Kidney (tissue), 14 donors: ENCODE data around the gene OLFML1. TPM values are rescaled to one million over a fixed set of nuclear protein-coding genes. Genes with fewer than 3 reads are reported as not detected.

Experiments
- DNase-seq, 5 donors: peaks; one replicate each; pipeline ENCODE4 v3.0.0-alpha.2; 2013 to 2020
- FAIRE-seq: peaks from 2 replicates; lab custom pipeline; 2012; peaks lifted over from hg19 to GRCh38; lab: Jason Lieb, UNC
- H3K27ac ChIP-seq, 2 donors: one replicate each; pipeline ENCODE4 v1.7.0; 2013; ENCODE audit warnings: low read depth in 2 of 2, low read length in 2 of 2, inconsistent platforms in 1 of 2
- H3K27me3 ChIP-seq: one replicate; pipeline ENCODE4 v1.7.1; 2013; ENCODE audit warnings: low read length, inconsistent platforms; ENCODE audit not compliant: control insufficient read depth, insufficient read depth
- H3K36me3 ChIP-seq, 3 donors: one replicate each; pipeline versions ENCODE4 v1.7.0 to v1.7.1; 2013; ENCODE audit warnings: low read length in 3 of 3, control low read depth in 1 of 3, inconsistent platforms in 1 of 3; ENCODE audit not compliant: insufficient read depth in 3 of 3, control insufficient read depth in 2 of 3
- H3K4me1 ChIP-seq, 3 donors: one replicate each; pipeline versions ENCODE4 v1.7.0 to v1.7.1; 2013; ENCODE audit warnings: low read length in 3 of 3, inconsistent platforms in 1 of 3, low read depth in 1 of 3; ENCODE audit not compliant: control insufficient read depth in 2 of 3, insufficient read depth in 2 of 3
- H3K4me3 ChIP-seq, 3 donors: one replicate each; pipeline versions ENCODE4 v1.7.0 to v1.8.1; 2013; ENCODE audit warnings: low read length in 3 of 3, control low read depth in 1 of 3, inconsistent platforms in 1 of 3
- H3K9ac ChIP-seq, 3 donors: one replicate each; pipeline versions ENCODE4 v1.7.0 to v1.7.1; 2013; ENCODE audit warnings: low read length in 3 of 3, control low read depth in 1 of 3, inconsistent platforms in 1 of 3
- H3K9me3 ChIP-seq, 3 donors: one replicate each; pipeline versions ENCODE4 v1.7.0 to v1.7.1; 2013; ENCODE audit warnings: low read length in 3 of 3, control low read depth in 1 of 3, inconsistent platforms in 1 of 3; ENCODE audit not compliant: control insufficient read depth in 2 of 3, insufficient read depth in 1 of 3
- CTCF ChIP-seq: IDR thresholded peaks from 3 replicates; pipeline ENCODE4 v1.5.1; 2012; ENCODE audit warnings: mild to moderate bottlenecking, moderate library complexity, borderline replicate concordance; ENCODE audit not compliant: insufficient read depth; ENCODE audit errors: extremely low read depth
- intact Hi-C: fragments of 100-400 bp; cut with DNase I; formaldehyde crosslinking; loops from one replicate; pipeline ENCODE4 v1.11.1; 2022
- polyA plus RNA-seq: library from polyadenylated mRNA; stranded (reverse); fragments of 350-450 nt; fragmentation: Illumina TruSeq; extraction: RNeasy Lipid Tissue Mini Kit (QIAGEN cat#74804); gene quantifications from one replicate; pipeline ENCODE4 v1.2.3, GENCODE V29; 2014; ENCODE audit warnings: low read depth, low replicate concordance; ENCODE audit not compliant: insufficient read depth
- total RNA-seq: library from RNA; stranded (reverse); fragmentation: NEBNext Ultra II Directional; extraction: Animal tissue kit (Norgen Biotek cat#: 25700); gene quantifications from one replicate; pipeline ENCODE4 v1.2.1, GENCODE V29; 2021
- donor health status: control.
- donor health status: control.
- donor health status: control.
- donor health status: control.
- donor health status: control.
- donor health status: DM: yes; HTN: yes; CAD: no.
- donor health status: Normal renal cell carcinoma (clear cell type).

OLFML1 gene
- total and polyA plus RNA-seq, 2 donors from 2014 or later: 7.6 to 8.3 TPM

GRCh38 chr11:7492253-7492652 is 6.9 kb downstream of the OLFML1 start:
- no peak overlapping the region for H3K9ac ChIP-seq
- H3K4me1 ChIP-seq: peaks cover 0 to 6% (median 0%) of the 10 kb centered on the region in 3 donors
- TF ChIP-seq CTCF: no peak
- H3K9me3 ChIP-seq: no peaks in the 10 kb centered on the region
- intact Hi-C loops: no loop called here
- no peaks in the 10 kb centered on the region for H3K27me3 ChIP-seq
- H3K36me3 ChIP-seq: no peaks in the 10 kb centered on the region
- H3K27ac ChIP-seq: no peak overlapping the region
- no peak for FAIRE-seq
- DNase-seq: no peak
- no peak overlapping the region for H3K4me3 ChIP-seq

GRCh38 chr11:7493670-7494069 is 8.4 kb downstream of the OLFML1 start:
- Histone ChIP-seq H3K4me3 (no peak overlapping the region), H3K9ac (no peak overlapping the region), H3K9me3 (no peaks in the 10 kb centered on the region), H3K27ac (no peak overlapping the region), H3K27me3 (no peaks in the 10 kb centered on the region), H3K4me1 (peaks cover 0 to 6% (median 0%) of the 10 kb centered on the region in 3 donors), H3K36me3 (no peaks in the 10 kb centered on the region)
- no peak for FAIRE-seq
- intact Hi-C loops: no loop called here
- no peak for DNase-seq
- TF ChIP-seq CTCF: no peak

- FAIRE-seq: no peak
- Histone ChIP-seq H3K4me1 (peaks cover 0 to 6% (median 0%) of the 10 kb centered on the region in 3 donors), H3K9ac (no peak overlapping the region), H3K27ac (no peak overlapping the region), H3K4me3 (no peak overlapping the region), H3K36me3 (no peaks in the 10 kb centered on the region), H3K9me3 (no peaks in the 10 kb centered on the region), H3K27me3 (no peaks in the 10 kb centered on the region)
- no peak for DNase-seq
- intact Hi-C loops: no loop called here
- no peak for TF ChIP-seq CTCF
Measured at GRCh38 chr11:7494086-7494745, 8.9 kb downstream of the OLFML1 start.
